ENCODE measurements around the gene PAF1.

GRCh38 chr19:39412867-39413271, 22.0 kb upstream of the PAF1 start:
- TF ChIP-seq CTCF (IDR thresholded peaks at IDR 0.05): no peak
- no peak for TF ChIP-seq POLR2A (IDR thresholded peaks at IDR 0.05)

Data from uterus (tissue), 2 donors.